ENCODE measurements around the gene GREB1L. TPM values are rescaled to one million over a fixed set of nuclear protein-coding genes. Genes with fewer than 3 reads are reported as not detected.

Gene GREB1L
- total RNA-seq, 5 donors from 2014 or later (not counting 1 experiment from before 2014, with no cell fraction given): 0.09 TPM; not detected in 4

- Mint-ChIP-seq H3K4me1 (no peaks in the 10 kb centered on the region), H3K36me3 (no peaks in the 10 kb centered on the region), H3K27me3 (peaks cover 3 to 13% of the 10 kb centered on the region in 2 donors), H3K27ac (no peak overlapping the region), H3K9me3 (no peaks in the 10 kb centered on the region), H3K4me3 (no peak overlapping the region)
- Histone ChIP-seq H3K36me3 (ENCODE audit: control insufficient read depth in 2 of 2, extremely low read depth in 1 of 2, insufficient read depth in 1 of 2, low read length in 1 of 2) (no peaks in the 10 kb centered on the region), H3K27me3 (replicated peaks in 1 of 2; ENCODE audit: control insufficient read depth in 2 of 2, extremely low read depth in 1 of 2, insufficient read depth in 2 of 2, low read length in 1 of 2) (peaks cover 0 to 5% of the 10 kb centered on the region in 2 experiments), H3K27ac (ENCODE audit: low read length) (no peak overlapping the region), H3K4me1 (ENCODE audit: control insufficient read depth in 1 of 2, extremely low read depth in 1 of 2, insufficient read depth in 2 of 2, low read length in 2 of 2) (no peaks in the 10 kb centered on the region), H3K4me3 (ENCODE audit: control insufficient read depth in 1 of 2, extremely low read depth in 1 of 2, low read length in 1 of 2) (no peak overlapping the region), H3K9me3 (no peaks in the 10 kb centered on the region)
- 72% methylated on average over 5 of the region's 9 CpGs for WGBS (ENCODE audit: insufficient coverage)
- DNase-seq (no peak), ATAC-seq (replicated peaks in 1 of 4) (no peak)
- ChIA-PET POLR2A (interaction anchor here in 1 of 2 donors (0.7 kb wide), 1 partner anchor 135 kb away, joined by 3 read pairs; no protein-coding TSS in a partner anchor), CTCF (no interaction called here)
Measured at GRCh38 chr18:21315741-21316197, 73.7 kb downstream of the GREB1L start.

GRCh38 chr18:21316296-21316695, 74.3 kb downstream of the GREB1L start:
- Mint-ChIP-seq H3K27me3 (peaks cover 3 to 13% of the 10 kb centered on the region in 2 donors), H3K4me1 (no peaks in the 10 kb centered on the region), H3K27ac (no peak overlapping the region), H3K4me3 (no peak overlapping the region), H3K9me3 (no peaks in the 10 kb centered on the region), H3K36me3 (no peaks in the 10 kb centered on the region)
- ChIA-PET CTCF (no interaction called here), POLR2A (interaction anchor here in 1 of 2 donors (0.7 kb wide), 2 partner anchors 135 to 339 kb away, joined by 3 to 5 read pairs; no protein-coding TSS in a partner anchor)
- H3K36me3 ChIP-seq (ENCODE audit: control insufficient read depth in 2 of 2, extremely low read depth in 1 of 2, insufficient read depth in 1 of 2, low read length in 1 of 2): no peaks in the 10 kb centered on the region
- H3K4me1 ChIP-seq (ENCODE audit: control insufficient read depth in 1 of 2, extremely low read depth in 1 of 2, insufficient read depth in 2 of 2, low read length in 2 of 2): no peaks in the 10 kb centered on the region
- H3K27me3 ChIP-seq (replicated peaks in 1 of 2; ENCODE audit: control insufficient read depth in 2 of 2, extremely low read depth in 1 of 2, insufficient read depth in 2 of 2, low read length in 1 of 2): peaks cover 0 to 5% of the 10 kb centered on the region in 2 experiments
- H3K4me3 ChIP-seq (ENCODE audit: control insufficient read depth in 1 of 2, extremely low read depth in 1 of 2, low read length in 1 of 2): no peak overlapping the region
- ATAC-seq (replicated peaks in 1 of 4) (no peak), DNase-seq (no peak)
- H3K27ac ChIP-seq (ENCODE audit: low read length): no peak overlapping the region
- 89% methylated on average over 1 of the region's 1 CpG for WGBS (ENCODE audit: insufficient coverage)
- no peaks in the 10 kb centered on the region for H3K9me3 ChIP-seq

GRCh38 chr18:21321711-21322110, 79.7 kb downstream of the GREB1L start:
- H3K27ac Mint-ChIP-seq: no peak overlapping the region
- ATAC-seq (replicated peaks in 1 of 4): no peak
- no CpG with 5 or more reads among the region's 3 CpGs for WGBS (ENCODE audit: insufficient coverage)
- no peaks in the 10 kb centered on the region for H3K4me1 ChIP-seq (ENCODE audit: control insufficient read depth in 1 of 2, extremely low read depth in 1 of 2, insufficient read depth in 2 of 2, low read length in 2 of 2)
- H3K36me3 Mint-ChIP-seq: no peaks in the 10 kb centered on the region
- POLR2A ChIA-PET: no interaction called here
- no peak overlapping the region for H3K4me3 ChIP-seq (ENCODE audit: control insufficient read depth in 1 of 2, extremely low read depth in 1 of 2, low read length in 1 of 2)
- DNase-seq: no peak
- peaks cover 0 to 6% of the 10 kb centered on the region in 2 experiments for H3K27me3 ChIP-seq (replicated peaks in 1 of 2; ENCODE audit: control insufficient read depth in 2 of 2, extremely low read depth in 1 of 2, insufficient read depth in 2 of 2, low read length in 1 of 2)
- H3K4me3 Mint-ChIP-seq: no peak overlapping the region
- H3K27me3 Mint-ChIP-seq: peaks cover 3 to 10% of the 10 kb centered on the region in 2 donors
- H3K9me3 ChIP-seq: no peaks in the 10 kb centered on the region
- H3K4me1 Mint-ChIP-seq: no peaks in the 10 kb centered on the region
- CTCF ChIA-PET: interaction anchor here in 1 of 2 donors (0.6 kb wide), 1 partner anchor 305 kb away, joined by 12 read pairs; no protein-coding TSS in a partner anchor
- H3K9me3 Mint-ChIP-seq: no peaks in the 10 kb centered on the region
- H3K27ac ChIP-seq (ENCODE audit: low read length): no peak overlapping the region
- H3K36me3 ChIP-seq (ENCODE audit: control insufficient read depth in 2 of 2, extremely low read depth in 1 of 2, insufficient read depth in 1 of 2, low read length in 1 of 2): no peaks in the 10 kb centered on the region

DNA sequence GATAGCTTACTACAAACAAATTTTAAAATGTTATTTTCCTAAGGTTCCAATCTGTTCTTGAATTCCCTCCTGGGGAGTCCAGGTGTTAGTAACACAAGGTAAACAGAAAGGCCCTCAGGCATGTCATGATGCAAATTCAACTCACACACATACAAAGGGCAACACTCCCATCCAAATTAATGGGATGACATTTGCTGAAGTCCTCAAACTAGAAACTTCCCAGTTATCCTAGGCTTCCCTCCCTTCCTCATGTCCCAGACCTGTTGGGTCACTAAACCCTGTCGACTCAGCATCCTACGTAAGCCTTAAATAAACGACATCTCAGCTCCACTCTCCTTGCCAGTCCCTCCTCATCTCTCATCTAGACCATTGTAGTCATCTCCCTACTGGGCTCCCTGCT, 85.1 kb downstream of the GREB1L start:
- no peak overlapping the region for H3K4me3 Mint-ChIP-seq
- Histone ChIP-seq H3K27me3 (replicated peaks in 1 of 2; ENCODE audit: control insufficient read depth in 2 of 2, extremely low read depth in 1 of 2, insufficient read depth in 2 of 2, low read length in 1 of 2) (peaks cover 0 to 3% of the 10 kb centered on the region in 2 experiments), H3K36me3 (ENCODE audit: control insufficient read depth in 2 of 2, extremely low read depth in 1 of 2, insufficient read depth in 1 of 2, low read length in 1 of 2) (no peaks in the 10 kb centered on the region), H3K27ac (ENCODE audit: low read length) (no peak overlapping the region), H3K4me3 (ENCODE audit: control insufficient read depth in 1 of 2, extremely low read depth in 1 of 2, low read length in 1 of 2) (no peak overlapping the region), H3K9me3 (no peaks in the 10 kb centered on the region), H3K4me1 (ENCODE audit: control insufficient read depth in 1 of 2, extremely low read depth in 1 of 2, insufficient read depth in 2 of 2, low read length in 2 of 2) (no peaks in the 10 kb centered on the region)
- no peaks in the 10 kb centered on the region for H3K9me3 Mint-ChIP-seq
- CTCF ChIA-PET: no interaction called here
- H3K36me3 Mint-ChIP-seq: no peaks in the 10 kb centered on the region
- ATAC-seq (replicated peaks in 1 of 4) (no peak), DNase-seq (no peak)
- H3K4me1 Mint-ChIP-seq: no peaks in the 10 kb centered on the region
- WGBS (ENCODE audit: insufficient coverage): 65% methylated on average over 3 of the region's 3 CpGs
- no peak overlapping the region for H3K27ac Mint-ChIP-seq
- POLR2A ChIA-PET: no interaction called here
- H3K27me3 Mint-ChIP-seq: peaks cover 1 to 3% of the 10 kb centered on the region in 2 donors

DNA sequence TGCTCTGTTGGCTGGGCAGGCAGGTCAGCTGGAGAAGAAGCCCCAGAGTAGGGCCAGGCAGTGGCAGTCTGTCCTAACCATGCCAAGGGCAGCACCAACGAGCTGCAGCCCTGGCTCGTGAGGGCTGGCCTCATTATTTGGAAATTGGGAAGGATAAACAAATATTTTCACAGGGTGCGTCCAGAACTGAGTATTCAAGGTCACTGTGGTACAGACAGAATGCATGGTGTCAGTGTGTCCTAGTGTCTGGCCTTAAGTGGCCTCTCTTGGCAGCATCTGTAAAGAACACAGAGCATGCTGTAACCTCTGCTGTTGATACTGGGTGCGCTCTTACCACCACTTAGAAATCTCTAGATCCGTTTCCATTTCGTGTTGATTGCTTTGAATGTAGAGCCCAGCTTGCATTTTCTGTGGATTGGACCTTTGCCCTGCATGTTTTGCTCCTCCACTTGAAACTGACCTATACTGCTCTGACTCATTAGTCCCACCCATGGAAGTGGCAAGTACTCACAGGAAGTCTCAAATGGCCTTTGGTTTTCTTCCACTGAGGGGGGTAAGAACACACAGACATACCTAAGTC, 88.2 kb downstream of the GREB1L start:
- Mint-ChIP-seq H3K4me3 (no peak overlapping the region), H3K36me3 (no peaks in the 10 kb centered on the region)
- no peaks in the 10 kb centered on the region for H3K4me1 ChIP-seq (ENCODE audit: control insufficient read depth in 1 of 2, extremely low read depth in 1 of 2, insufficient read depth in 2 of 2, low read length in 2 of 2)

GRCh38 chr18:21331065-21331464, 89.0 kb downstream of the GREB1L start:
- H3K9me3 ChIP-seq: no peaks in the 10 kb centered on the region
- H3K27ac ChIP-seq (ENCODE audit: low read length): no peak overlapping the region
- no peaks in the 10 kb centered on the region for H3K4me1 ChIP-seq (ENCODE audit: control insufficient read depth in 1 of 2, extremely low read depth in 1 of 2, insufficient read depth in 2 of 2, low read length in 2 of 2)
- no peaks in the 10 kb centered on the region for H3K4me1 Mint-ChIP-seq
- H3K36me3 Mint-ChIP-seq: no peaks in the 10 kb centered on the region
- no peaks in the 10 kb centered on the region for H3K27me3 ChIP-seq (replicated peaks in 1 of 2; ENCODE audit: control insufficient read depth in 2 of 2, extremely low read depth in 1 of 2, insufficient read depth in 2 of 2, low read length in 1 of 2)
- DNase-seq (no peak), ATAC-seq (replicated peaks in 1 of 4) (no peak)
- ChIA-PET POLR2A (no interaction called here), CTCF (no interaction called here)
- H3K27me3 Mint-ChIP-seq: peaks cover 1 to 3% of the 10 kb centered on the region in 2 donors
- H3K4me3 ChIP-seq (ENCODE audit: control insufficient read depth in 1 of 2, extremely low read depth in 1 of 2, low read length in 1 of 2): no peak overlapping the region
- H3K4me3 Mint-ChIP-seq: no peak overlapping the region
- no peaks in the 10 kb centered on the region for H3K9me3 Mint-ChIP-seq
- WGBS (ENCODE audit: insufficient coverage): 63% methylated on average over 1 of the region's 2 CpGs
- no peak overlapping the region for H3K27ac Mint-ChIP-seq
- H3K36me3 ChIP-seq (ENCODE audit: control insufficient read depth in 2 of 2, extremely low read depth in 1 of 2, insufficient read depth in 1 of 2, low read length in 1 of 2): no peaks in the 10 kb centered on the region

More for the DNA sequence above, 88.2 kb downstream of the GREB1L start:
- Mint-ChIP-seq H3K27ac (no peak overlapping the region), H3K27me3 (peaks cover 1 to 3% of the 10 kb centered on the region in 2 donors), H3K9me3 (no peaks in the 10 kb centered on the region), H3K4me1 (no peaks in the 10 kb centered on the region)
- Histone ChIP-seq H3K4me3 (ENCODE audit: control insufficient read depth in 1 of 2, extremely low read depth in 1 of 2, low read length in 1 of 2) (no peak overlapping the region), H3K36me3 (ENCODE audit: control insufficient read depth in 2 of 2, extremely low read depth in 1 of 2, insufficient read depth in 1 of 2, low read length in 1 of 2) (no peaks in the 10 kb centered on the region), H3K27ac (ENCODE audit: low read length) (no peak overlapping the region), H3K27me3 (replicated peaks in 1 of 2; ENCODE audit: control insufficient read depth in 2 of 2, extremely low read depth in 1 of 2, insufficient read depth in 2 of 2, low read length in 1 of 2) (no peaks in the 10 kb centered on the region), H3K9me3 (no peaks in the 10 kb centered on the region)
- ChIA-PET POLR2A (no interaction called here), CTCF (no interaction called here)
- WGBS (ENCODE audit: insufficient coverage): 79% methylated on average over 6 of the region's 6 CpGs
- DNase-seq (no peak), ATAC-seq (replicated peaks in 1 of 4) (no peak)

Measured in T-cell (primary cell).